ENCODE measurements around the gene SLC6A19. TPM values are rescaled to one million over a fixed set of nuclear protein-coding genes. Genes with fewer than 3 reads are reported as not detected.

Gene SLC6A19
- polyA plus RNA-seq, 4 donors, result 42.2 to 66.0 (median 60.1) TPM

GRCh38 chr5:1235838-1236237, 34.4 kb downstream of the SLC6A19 start:
- no peak for DNase-seq (ENCODE audit: low read depth in 4 of 4, low spot score in 3 of 4)

- no peak for DNase-seq (ENCODE audit: low read depth in 4 of 4, low spot score in 3 of 4)
Observed at GRCh38 chr5:1239505-1240251, 38.3 kb downstream of the SLC6A19 start.

GRCh38 chr5:1240496-1241260, 39.3 kb downstream of the SLC6A19 start:
- no peak for DNase-seq (ENCODE audit: low read depth in 4 of 4, low spot score in 3 of 4)

- no peak for DNase-seq (ENCODE audit: low read depth in 4 of 4, low spot score in 3 of 4)
Observed at GRCh38 chr5:1241509-1242080, 40.2 kb downstream of the SLC6A19 start.

GRCh38 chr5:1242733-1243486, 41.5 kb downstream of the SLC6A19 start:
- DNase-seq (ENCODE audit: low read depth in 4 of 4, low spot score in 3 of 4), result no peak

- no peak for DNase-seq (ENCODE audit: low read depth in 4 of 4, low spot score in 3 of 4)
Observed at GRCh38 chr5:1243487-1244130, 42.2 kb downstream of the SLC6A19 start.

- DNase-seq (ENCODE audit: low read depth in 4 of 4, low spot score in 3 of 4), result no peak
Observed at GRCh38 chr5:1244255-1244654, 42.9 kb downstream of the SLC6A19 start.

- no peak for DNase-seq (ENCODE audit: low read depth in 4 of 4, low spot score in 3 of 4)
Observed at GRCh38 chr5:1244976-1245375, 43.6 kb downstream of the SLC6A19 start.

- no peak for DNase-seq (ENCODE audit: low read depth in 4 of 4, low spot score in 3 of 4)
Observed at GRCh38 chr5:1245905-1246576, 44.6 kb downstream of the SLC6A19 start.

- DNase-seq (ENCODE audit: low read depth in 4 of 4, low spot score in 3 of 4), result peak; percentile 70 to 83 (median 77)
Observed at GRCh38 chr5:1246711-1247431, 45.5 kb downstream of the SLC6A19 start.

- no peak for DNase-seq (ENCODE audit: low read depth in 4 of 4, low spot score in 3 of 4)
Observed at GRCh38 chr5:1247811-1248210, 46.4 kb downstream of the SLC6A19 start.

- DNase-seq (ENCODE audit: low read depth in 4 of 4, low spot score in 3 of 4), result no peak
Observed at GRCh38 chr5:1249366-1250280, 48.2 kb downstream of the SLC6A19 start.

GRCh38 chr5:1251678-1252580, 50.5 kb downstream of the SLC6A19 start:
- no peak for DNase-seq (ENCODE audit: low read depth in 4 of 4, low spot score in 3 of 4)

- DNase-seq (ENCODE audit: low read depth in 4 of 4, low spot score in 3 of 4), result no peak
Observed at GRCh38 chr5:1252681-1253080, 51.3 kb downstream of the SLC6A19 start.

- DNase-seq (ENCODE audit: low read depth in 4 of 4, low spot score in 3 of 4), result no peak
Observed at GRCh38 chr5:1253456-1254105, 52.2 kb downstream of the SLC6A19 start.

GRCh38 chr5:1254196-1254595, 52.8 kb downstream of the SLC6A19 start:
- DNase-seq (ENCODE audit: low read depth in 4 of 4, low spot score in 3 of 4), result no peak
